GM18508 (cell line): Measurements from ENCODE around the gene MFNG.
"Not testable (repeated sequence)": the region's sequence is repeated elsewhere in the genome, so short reads cannot be mapped to it uniquely, and the experiment has no call there.

Source experiments
- ATAC-seq: cut with Tn5 transposase; IDR thresholded peaks from one replicate; pipeline ENCODE4 v1.9.1; 2021; ENCODE audit warnings: moderate number of reproducible peaks; ENCODE audit not compliant: insufficient read depth, unreplicated experiment

The MFNG gene

DNA sequence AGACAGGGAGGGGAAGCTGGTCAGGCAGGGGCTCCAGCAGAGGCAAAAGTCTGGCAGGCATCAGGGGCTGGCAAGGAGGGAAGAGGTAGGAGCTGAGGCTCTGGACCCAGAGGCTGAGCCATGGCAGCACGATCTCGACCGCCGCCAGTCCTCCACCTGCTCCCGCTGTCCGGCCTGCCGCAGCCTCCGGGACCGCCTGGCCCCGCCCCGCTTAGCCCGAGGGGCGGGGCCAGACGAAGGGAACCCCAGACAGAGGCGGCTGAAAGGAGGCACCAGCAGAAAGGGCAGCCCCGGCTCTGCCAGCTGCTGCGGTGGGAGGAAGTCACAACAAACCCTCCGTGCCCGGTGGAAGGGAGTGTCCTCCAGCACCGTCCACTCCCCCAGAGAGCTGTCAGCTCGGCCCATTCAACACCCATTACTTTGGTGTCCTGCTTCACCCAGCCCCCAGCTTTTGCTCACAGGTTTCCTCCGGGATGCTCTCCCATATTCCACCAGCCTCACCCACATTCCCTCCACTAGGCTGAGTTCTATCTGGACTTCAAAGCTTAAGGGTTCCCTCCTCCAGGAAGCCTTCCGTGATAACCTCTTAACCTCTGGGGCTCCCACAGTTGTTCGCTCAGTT lies at the start of gene MFNG:
Gene MFNG, minus strand, starts transcription at position 161 of the 622 bp plus-strand sequence. CDS start 207 bp downstream, outside the sequence.
- ATAC-seq = no peak

DNA sequence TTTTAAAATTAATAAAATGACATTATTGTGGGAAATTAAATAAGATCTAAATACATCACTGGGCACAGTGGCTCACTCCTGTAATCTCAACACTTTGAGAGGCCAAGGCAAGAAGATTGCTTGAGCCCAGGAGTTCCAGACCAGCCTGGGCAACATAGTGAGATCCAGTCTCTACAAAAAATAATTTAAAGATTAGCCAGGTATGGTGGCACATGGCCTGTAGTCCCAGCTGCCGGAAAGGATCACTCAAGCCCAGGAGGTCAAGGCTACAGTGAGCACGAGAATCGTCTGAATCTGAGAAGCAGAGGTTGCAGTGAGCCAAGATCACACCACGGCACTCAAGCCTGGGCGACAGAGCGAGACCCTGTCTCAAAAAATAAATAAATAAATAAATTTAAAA lies 49.0 kb upstream of the MFNG start:
- ATAC-seq = no peak

GRCh38 chr22:37534445-37534844 lies 48.3 kb upstream of the MFNG start:
- ATAC-seq = no peak

DNA sequence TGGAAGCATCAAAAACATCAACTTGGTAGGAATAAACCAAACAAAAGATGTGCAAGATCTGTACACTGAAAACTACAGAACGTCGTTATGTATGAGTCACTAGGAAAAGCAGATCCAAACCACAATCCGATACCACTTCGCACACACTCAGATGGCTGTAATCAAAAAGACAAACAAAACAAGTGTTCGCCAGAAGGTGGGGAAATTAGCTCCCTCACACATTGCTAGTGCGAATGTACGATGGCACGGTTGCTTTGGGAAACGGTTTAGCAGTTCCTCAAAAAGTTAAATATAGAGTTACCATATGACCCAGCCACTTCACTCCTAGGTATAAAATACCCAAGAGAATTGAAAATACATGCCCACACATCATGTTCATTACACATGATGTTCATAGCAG lies 47.8 kb upstream of the MFNG start:
- ATAC-seq = no peak

GRCh38 chr22:37529652-37530345 lies 43.6 kb upstream of the MFNG start:
- ATAC-seq = no peak

GRCh38 chr22:37527952-37528351 lies 41.8 kb upstream of the MFNG start:
- not testable (repeated sequence) for ATAC-seq

- not testable (repeated sequence) for ATAC-seq
Measured at GRCh38 chr22:37527081-37527752, 41.0 kb upstream of the MFNG start.

DNA sequence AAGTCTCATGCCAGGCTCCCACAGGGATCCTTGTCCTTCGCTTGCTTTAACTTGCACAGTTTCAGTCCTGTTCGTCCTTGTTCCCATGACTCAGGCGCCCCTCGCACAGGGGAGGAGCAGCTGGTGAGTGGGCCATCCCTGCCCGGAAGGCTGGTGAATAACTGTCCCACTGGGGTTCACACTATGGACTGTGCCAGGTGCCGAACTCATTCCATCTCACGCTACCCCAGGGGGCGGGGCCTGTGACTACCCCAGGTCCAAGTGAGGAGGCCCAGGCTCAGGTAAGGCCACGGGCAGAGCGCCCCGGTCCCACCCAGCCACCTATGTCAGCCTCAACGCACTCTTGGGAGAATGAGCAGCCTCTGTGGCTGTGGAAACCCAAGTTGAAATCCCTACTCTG lies 40.2 kb upstream of the MFNG start:
- no peak for ATAC-seq

DNA sequence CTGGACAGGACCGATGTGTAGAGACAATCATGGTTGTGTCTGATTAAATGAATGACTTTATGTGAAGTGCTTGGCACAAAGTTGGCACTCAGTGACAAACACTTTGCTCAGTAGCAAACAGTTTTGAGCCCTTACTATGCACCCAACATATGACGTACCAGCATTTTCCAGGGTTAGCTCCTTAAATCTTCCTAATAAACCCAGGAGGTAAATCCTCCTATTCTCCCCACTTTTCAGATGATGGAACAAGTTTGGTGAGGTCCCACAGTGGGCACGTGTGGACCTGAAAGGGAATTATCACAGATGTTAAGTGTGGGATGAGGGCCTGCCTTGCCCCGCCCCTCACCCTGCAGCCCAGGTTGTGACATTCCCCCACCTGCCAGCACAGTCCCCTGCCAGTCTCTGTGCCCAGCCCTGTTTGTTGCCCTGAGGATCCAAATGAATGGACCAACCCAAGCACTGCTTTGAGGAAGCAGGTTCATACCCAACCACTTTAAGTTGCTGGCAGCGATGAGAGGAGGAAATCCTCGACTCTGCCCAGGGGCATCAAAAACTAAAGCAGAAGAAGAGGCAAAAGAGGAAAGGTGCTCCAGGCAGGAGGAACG lies 39.7 kb upstream of the MFNG start:
- ATAC-seq = no peak

GRCh38 chr22:37525073-37525745 lies 39.0 kb upstream of the MFNG start:
- no peak for ATAC-seq

DNA sequence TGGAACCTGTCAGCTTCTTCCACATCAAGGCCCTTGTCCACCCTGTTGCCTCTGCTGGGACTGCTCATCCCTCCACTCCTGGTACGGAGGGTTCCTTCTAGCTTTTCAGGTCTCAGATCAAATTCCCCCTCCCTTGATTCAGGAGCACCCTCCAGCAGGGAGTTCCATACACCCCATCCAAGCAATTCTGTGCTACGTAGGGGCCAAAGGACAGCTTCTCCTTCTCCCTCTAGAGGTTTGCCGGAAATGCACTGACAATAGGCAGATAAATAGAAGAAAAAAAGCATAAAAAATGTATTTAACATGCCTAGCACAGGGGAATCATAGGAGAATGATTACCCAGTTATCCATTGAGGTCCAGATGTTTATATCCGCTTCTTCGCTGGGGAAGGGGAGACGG lies 36.3 kb upstream of the MFNG start:
- no peak for ATAC-seq

GRCh38 chr22:37521236-37521739 lies 35.1 kb upstream of the MFNG start:
- no peak for ATAC-seq

GRCh38 chr22:37520776-37521191 lies 34.6 kb upstream of the MFNG start:
- ATAC-seq = no peak

DNA sequence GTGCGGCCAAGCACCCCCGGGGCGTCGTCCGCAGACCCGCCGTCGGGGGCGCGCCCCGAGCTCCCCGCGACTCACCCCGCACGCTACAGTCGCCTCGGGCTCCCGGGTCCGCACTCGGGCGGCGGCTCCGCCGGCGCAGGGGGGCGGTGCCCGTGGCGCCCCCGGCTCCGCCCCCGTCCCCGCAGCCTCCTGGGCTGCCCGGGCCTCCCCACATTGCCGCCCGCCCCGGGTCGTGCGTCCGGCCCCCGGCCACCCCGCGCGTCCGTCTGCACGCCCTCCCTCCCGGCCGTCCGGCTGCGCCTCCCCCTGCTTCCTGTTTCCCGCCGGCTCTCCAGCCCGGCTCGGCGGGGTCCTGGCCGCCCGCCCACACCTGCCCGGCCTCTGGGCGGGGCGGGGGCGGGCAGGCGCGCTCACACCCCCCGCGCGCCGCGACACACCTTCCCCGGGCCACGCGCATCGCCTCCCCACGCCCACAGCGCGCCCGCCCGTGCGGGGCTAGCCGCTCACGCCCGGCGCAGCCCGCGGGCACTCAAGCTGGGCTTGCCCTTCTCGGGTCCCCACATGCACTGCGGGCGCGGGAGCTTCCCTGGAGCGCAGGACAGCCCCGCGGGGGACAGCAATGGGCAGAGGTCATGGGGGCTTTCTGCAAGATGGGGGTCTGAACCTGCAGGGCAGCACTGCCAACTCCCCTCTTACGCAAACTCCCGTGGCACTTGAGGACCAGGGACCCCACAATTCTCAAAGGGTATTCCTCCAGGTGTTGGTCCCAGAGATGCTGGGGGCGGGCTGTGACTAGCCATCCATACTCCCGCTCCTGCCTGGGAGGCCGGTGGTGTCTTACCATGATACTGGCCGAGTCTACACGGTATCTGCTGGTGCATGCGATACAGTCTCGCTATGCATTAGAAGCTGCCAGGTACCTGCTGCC lies 33.3 kb upstream of the MFNG start, which contains the start of gene CARD10:
Gene CARD10, minus strand, starts transcription at position 148 of the 928 bp plus-strand sequence. CDS start 215 bp downstream, outside the sequence.
- no peak for ATAC-seq

DNA sequence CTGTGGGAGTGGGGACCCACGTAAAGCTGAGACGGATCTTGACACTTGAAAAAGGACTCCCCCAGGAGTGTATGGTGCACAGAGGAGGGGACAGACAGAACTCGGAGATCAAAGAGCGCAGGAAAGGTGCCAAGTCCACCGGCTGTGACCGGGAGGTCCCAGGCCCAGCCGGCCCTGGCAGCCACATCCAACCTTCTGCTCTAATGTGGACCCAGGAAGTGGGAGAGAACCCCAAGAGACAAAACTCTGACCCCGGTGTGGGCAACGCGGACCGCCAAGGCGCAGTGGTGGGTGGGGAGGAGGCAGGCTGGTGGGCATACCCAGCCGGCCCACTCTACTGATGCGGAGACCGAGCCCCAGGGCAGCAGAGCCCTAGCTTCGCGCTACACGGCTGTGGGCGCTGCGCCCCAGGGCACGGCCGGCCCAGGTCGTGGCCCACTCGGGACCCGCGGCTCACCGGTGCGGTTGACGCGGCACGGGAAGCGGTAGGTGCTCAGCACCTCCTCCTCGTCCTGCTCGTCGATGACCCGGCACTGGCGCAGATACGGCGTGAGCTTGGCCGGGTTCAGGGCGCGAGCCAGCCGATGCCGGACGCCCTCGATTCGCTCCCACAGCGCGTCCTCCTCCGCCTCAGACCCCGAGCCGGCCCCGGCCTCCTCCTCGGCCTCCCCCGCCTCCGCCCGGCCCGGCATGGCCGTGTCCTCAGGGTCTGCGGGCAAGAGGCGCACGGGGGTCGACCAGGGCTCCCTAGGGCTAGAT lies 32.5 kb upstream of the MFNG start:
- no peak for ATAC-seq

- no peak for ATAC-seq
Measured at GRCh38 chr22:37517826-37518450, 31.8 kb upstream of the MFNG start.

DNA sequence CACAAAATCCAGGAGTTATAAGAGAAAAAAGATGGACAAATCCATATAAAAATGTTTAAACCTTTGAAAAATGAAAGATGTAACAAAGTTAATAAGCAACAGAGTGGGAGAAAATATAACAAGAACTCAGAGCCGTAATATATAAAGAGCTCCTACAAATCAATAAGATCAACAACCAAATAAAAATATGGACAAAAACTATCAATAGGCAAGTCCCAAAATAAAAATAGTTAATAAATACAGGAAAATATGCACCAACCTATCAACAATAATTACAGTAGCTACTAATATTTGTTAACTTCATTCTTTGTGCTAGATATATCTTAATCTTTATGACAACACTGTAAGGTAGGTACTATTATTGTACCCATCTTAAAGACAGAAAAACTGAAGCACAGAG lies 30.3 kb upstream of the MFNG start:
- ATAC-seq = no peak

- no peak for ATAC-seq
Measured at GRCh38 chr22:37515901-37516300, 29.7 kb upstream of the MFNG start.
